GM18505 (cell line): ENCODE data around the gene ITPR3.
A peak's percentile ranks its signal among the peaks of the same experiment; 100 is the strongest.

Experiments
- ATAC-seq: cut with Tn5 transposase; IDR thresholded peaks from one replicate; pipeline ENCODE4 v1.9.1; 2021; ENCODE audit not compliant: unreplicated experiment
- POLR2A ChIP-seq: IDR thresholded peaks from 4 replicates; pipeline ENCODE4 v1.6.1; 2011; ENCODE audit warnings: borderline replicate concordance; ENCODE audit not compliant: insufficient read depth, insufficient read length; ENCODE audit errors: extremely low read depth

The ITPR3 gene

GRCh38 chr6:33710296-33711121, 89.4 kb downstream of the ITPR3 start:
- TF ChIP-seq POLR2A, result no peak
- ATAC-seq, result no peak

GRCh38 chr6:33711140-33712129, 90.3 kb downstream of the ITPR3 start, which contains the start of gene UQCC2:
Gene UQCC2, minus strand, starts transcription at chr6:33711700. Its CDS starts 14 bp downstream, at chr6:33711686.
- peak; percentile 97 for TF ChIP-seq POLR2A
- ATAC-seq, result peak; percentile 85

- no peak for TF ChIP-seq POLR2A
- ATAC-seq, result no peak
Measured at GRCh38 chr6:33712914-33713313, 91.8 kb downstream of the ITPR3 start.

GRCh38 chr6:33713786-33714185, 92.7 kb downstream of the ITPR3 start:
- ATAC-seq, result no peak
- no peak for TF ChIP-seq POLR2A

GRCh38 chr6:33714385-33715040, 93.4 kb downstream of the ITPR3 start:
- no peak for ATAC-seq
- no peak for TF ChIP-seq POLR2A

- TF ChIP-seq POLR2A, result no peak
- ATAC-seq, result no peak
Measured at GRCh38 chr6:33716379-33716778, 95.3 kb downstream of the ITPR3 start.

- ATAC-seq, result no peak
- no peak for TF ChIP-seq POLR2A
Measured at GRCh38 chr6:33716890-33717632, 95.9 kb downstream of the ITPR3 start.

GRCh38 chr6:33717934-33718455, 96.9 kb downstream of the ITPR3 start:
- TF ChIP-seq POLR2A, result no peak
- no peak for ATAC-seq

- no peak for ATAC-seq
- no peak for TF ChIP-seq POLR2A
Measured at GRCh38 chr6:33718713-33719112, 97.6 kb downstream of the ITPR3 start.

GRCh38 chr6:33719326-33719987, 98.3 kb downstream of the ITPR3 start:
- TF ChIP-seq POLR2A, result no peak
- ATAC-seq, result no peak

- no peak for ATAC-seq
- no peak for TF ChIP-seq POLR2A
Measured at GRCh38 chr6:33720998-33721397, 99.9 kb downstream of the ITPR3 start.

- TF ChIP-seq POLR2A, result no peak
- ATAC-seq, result no peak
Measured at GRCh38 chr6:33721508-33721907, 100.4 kb downstream of the ITPR3 start.
